MM.1S (cell line): ENCODE measurements around the gene ATPAF1.

Experiments
- EZH2 ChIP-seq: fragments of 300-600 bp; sonication (generic); optimal IDR thresholded peaks from 2 replicates; pipeline ENCODE3; 2017; ENCODE audit warnings: low read depth, mild to moderate bottlenecking, antibody characterized with exemption, low read length, mixed read lengths
- TF ChIP-seq, protein P1 (sequence below): fragments of 300-600 bp; sonication (generic); IDR thresholded peaks from 2 replicates; pipeline ENCODE4 v1.5.1; 2016; ENCODE audit warnings: antibody characterized with exemption, low read length, mixed read lengths

DNA sequence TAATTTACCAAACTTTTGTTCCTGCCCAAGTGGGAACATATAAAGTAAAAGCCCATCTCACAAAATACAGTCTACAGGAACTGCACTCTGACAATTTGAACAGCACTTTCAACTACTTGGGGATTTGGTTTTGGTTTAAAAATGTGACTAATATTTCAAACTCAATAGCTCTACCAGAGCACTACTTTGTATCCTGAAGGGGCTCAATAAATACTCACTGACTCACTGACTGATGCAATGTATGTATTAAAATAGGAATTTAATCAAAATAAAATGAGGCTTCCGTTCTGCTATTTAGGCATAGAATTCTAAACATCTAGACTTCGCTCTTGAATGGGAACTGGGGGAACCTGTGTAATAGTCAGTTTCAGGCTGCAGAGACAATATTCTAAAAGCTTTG is 28.9 kb upstream of the ATPAF1 start:
- no peak for TF ChIP-seq EZH2
- TF ChIP-seq, protein P1, sequence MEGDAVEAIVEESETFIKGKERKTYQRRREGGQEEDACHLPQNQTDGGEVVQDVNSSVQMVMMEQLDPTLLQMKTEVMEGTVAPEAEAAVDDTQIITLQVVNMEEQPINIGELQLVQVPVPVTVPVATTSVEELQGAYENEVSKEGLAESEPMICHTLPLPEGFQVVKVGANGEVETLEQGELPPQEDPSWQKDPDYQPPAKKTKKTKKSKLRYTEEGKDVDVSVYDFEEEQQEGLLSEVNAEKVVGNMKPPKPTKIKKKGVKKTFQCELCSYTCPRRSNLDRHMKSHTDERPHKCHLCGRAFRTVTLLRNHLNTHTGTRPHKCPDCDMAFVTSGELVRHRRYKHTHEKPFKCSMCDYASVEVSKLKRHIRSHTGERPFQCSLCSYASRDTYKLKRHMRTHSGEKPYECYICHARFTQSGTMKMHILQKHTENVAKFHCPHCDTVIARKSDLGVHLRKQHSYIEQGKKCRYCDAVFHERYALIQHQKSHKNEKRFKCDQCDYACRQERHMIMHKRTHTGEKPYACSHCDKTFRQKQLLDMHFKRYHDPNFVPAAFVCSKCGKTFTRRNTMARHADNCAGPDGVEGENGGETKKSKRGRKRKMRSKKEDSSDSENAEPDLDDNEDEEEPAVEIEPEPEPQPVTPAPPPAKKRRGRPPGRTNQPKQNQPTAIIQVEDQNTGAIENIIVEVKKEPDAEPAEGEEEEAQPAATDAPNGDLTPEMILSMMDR, result no peak
